Mammary microvascular endothelial cell (primary cell): ENCODE measurements around the gene MORN5. TPM values are rescaled to one million over a fixed set of nuclear protein-coding genes. Genes with fewer than 3 reads are reported as not detected.

Source experiments
- total RNA-seq: library from RNA; depleted of rRNA; stranded (reverse); fragments of >200 nt; gene quantifications from 2 replicates; pipeline ENCODE4 v1.2.3, GENCODE V29; 2015

MORN5 gene
- total RNA-seq = not detected in 2 replicates

DNA sequence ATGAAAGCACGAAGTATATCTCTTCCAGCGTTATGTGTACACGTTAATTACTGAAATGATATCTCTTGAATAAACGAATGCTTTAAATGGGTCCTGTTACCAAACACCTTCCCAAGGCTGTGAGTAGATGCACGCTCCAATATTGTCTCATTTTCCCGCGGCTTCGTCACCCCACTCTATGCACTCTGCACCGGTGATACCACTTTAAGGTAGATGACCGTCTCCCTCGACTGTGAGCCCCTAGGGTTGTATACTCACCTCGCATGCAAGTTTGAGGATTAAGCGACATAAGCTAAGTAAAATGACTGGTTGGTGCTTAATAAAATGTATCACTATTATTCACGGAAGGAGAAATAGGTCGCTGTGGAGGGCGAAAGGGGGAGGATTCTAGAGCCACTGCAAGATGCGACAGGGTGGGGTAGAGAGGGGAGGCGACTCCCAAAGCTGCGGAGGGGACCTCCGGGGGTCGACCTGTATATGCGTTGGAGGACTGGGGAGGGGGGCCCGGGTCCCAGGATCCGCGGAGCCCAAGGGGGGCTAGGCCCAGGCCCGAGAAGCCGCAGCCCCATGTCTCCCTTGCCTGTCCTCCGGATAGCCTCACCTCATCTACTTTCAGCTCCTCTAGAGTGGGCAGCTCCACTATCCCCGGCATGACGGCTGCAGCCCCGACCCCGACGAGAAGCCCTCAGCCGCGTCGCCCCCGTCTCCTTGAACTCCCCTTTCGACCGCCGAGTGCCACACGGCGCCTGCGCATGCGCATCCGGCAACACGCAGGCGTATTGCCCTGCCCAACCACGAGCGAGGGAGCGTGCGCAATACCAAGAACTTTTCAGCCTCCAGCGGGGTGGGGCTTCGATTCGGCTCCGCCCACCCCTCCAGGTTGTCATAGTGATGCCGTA is at the start of gene MORN5, which contains the start of gene NDUFA8:
Gene MORN5, plus strand, starts transcription at position 883 of the 899 bp plus-strand sequence. CDS start 65 bp downstream, outside the sequence.
Gene NDUFA8, minus strand, starts transcription at position 754 of the 899 bp plus-strand sequence. Its CDS starts 102 bp downstream, at position 652.

DNA sequence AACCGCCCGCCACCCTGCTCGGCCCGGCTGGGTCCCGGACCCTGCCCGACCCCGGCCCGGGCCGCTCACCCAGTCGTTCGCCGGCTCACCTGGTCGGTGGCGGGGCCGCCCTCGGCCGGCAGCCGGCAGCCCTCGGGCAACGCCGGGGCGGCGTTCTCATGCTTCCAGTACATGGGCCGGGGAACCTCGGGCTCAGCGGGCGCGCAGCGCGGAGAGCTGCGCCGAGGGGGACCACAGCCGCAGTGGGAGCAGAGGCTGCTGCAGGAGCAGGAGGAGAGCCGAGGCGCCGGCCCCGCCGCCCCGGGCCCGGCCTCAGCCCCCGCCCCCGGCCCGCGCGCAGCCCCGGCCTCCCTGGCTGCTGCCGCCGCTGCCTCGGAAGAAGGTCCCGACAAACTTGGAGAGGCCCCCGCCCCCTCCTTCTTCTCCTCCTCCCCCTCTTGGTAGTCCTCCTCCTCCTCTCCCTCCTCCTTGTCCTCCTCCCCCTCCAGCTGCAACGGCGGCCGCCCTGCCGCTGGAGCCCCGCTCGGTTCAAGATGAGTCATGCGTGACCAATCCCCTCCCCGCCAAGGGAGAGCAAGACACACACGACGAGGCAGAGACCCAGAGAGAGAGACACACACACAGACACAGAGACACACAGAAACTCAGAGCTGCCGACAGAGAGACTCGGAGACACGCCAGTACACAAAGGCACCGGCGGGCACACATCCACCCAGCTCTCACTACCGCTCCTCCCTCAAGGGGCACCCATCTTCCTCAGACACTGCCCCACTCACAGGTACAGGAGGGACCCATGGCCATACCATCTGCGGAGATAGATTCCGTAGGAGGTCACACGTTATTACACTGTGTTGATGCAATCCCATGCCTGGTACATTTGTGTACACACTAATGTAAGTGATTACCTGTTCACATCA is 69.1 kb downstream of the MORN5 start, which contains the start of gene LHX6:
Gene LHX6, minus strand, starts transcription at position 390 of the 917 bp plus-strand sequence. Its CDS starts 217 bp downstream, at position 173.

Other genes with a start within 250 kb of the MORN5 start
- 2.7 and 4.7 TPM in 2 replicates for gene TTLL11, start 66.6 kb upstream of the MORN5 start, total RNA-seq
- gene NDUFA8, start 129 bp upstream of the MORN5 start, total RNA-seq = 70.5 and 73.3 TPM in 2 replicates
- gene LHX6, start 69.0 kb downstream of the MORN5 start, total RNA-seq = 16.9 and 17.3 TPM in 2 replicates
- gene RBM18, start 104.9 kb downstream of the MORN5 start, total RNA-seq = 12.6 and 18.7 TPM in 2 replicates
- gene MRRF, start 105.0 kb downstream of the MORN5 start, total RNA-seq = 32.5 and 32.7 TPM in 2 replicates
- gene PTGS1, start 211.1 kb downstream of the MORN5 start, total RNA-seq = 0.59 and 1.5 TPM in 2 replicates